Effector CD4-positive, alpha-beta T cell (primary cell): Measurements from ENCODE around the gene ZNF487.
"Not testable (repeated sequence)": the region's sequence is repeated elsewhere in the genome, so short reads cannot be mapped to it uniquely, and the experiment has no call there.

Experiments
- DNase-seq: peaks from one replicate; pipeline ENCODE4 v3.0.0-alpha.2; 2020
- total RNA-seq: gene quantifications from one replicate; lab custom pipeline; 2026; lab: John Stamatoyannopoulos, UW

ZNF487 gene
- 11.8 reads per million, percentile 35 among the genes with 10 or more reads in this experiment for total RNA-seq

GRCh38 chr10:43436291-43437140 is at the start of gene ZNF487:
Gene ZNF487, plus strand, starts transcription at chr10:43437111. Its CDS starts 38,703 bp downstream, at chr10:43475814.
- peak; percentile 83 for DNase-seq

GRCh38 chr10:43387678-43388032 is 49.3 kb upstream of the ZNF487 start:
- DNase-seq, result no peak

- DNase-seq, result no peak
Measured at GRCh38 chr10:43389867-43390266, 47.0 kb upstream of the ZNF487 start.

GRCh38 chr10:43390333-43390732 is 46.6 kb upstream of the ZNF487 start:
- DNase-seq, result no peak

- no peak for DNase-seq
Measured at GRCh38 chr10:43390759-43391158, 46.2 kb upstream of the ZNF487 start.

GRCh38 chr10:43391496-43391895 is 45.4 kb upstream of the ZNF487 start:
- DNase-seq, result no peak

GRCh38 chr10:43392748-43393147 is 44.2 kb upstream of the ZNF487 start:
- no peak for DNase-seq

GRCh38 chr10:43393186-43393585 is 43.7 kb upstream of the ZNF487 start:
- not testable (repeated sequence) for DNase-seq

GRCh38 chr10:43393606-43394360 is 43.1 kb upstream of the ZNF487 start:
- no peak for DNase-seq

GRCh38 chr10:43394868-43395267 is 42.0 kb upstream of the ZNF487 start:
- no peak for DNase-seq

- DNase-seq, result no peak
Measured at GRCh38 chr10:43395571-43396060, 41.3 kb upstream of the ZNF487 start.

- peak; percentile 52 for DNase-seq
Measured at GRCh38 chr10:43396061-43396927, 40.6 kb upstream of the ZNF487 start.

GRCh38 chr10:43396928-43397624 is 39.8 kb upstream of the ZNF487 start:
- peak; percentile 65 for DNase-seq

- no peak for DNase-seq
Measured at GRCh38 chr10:43398939-43399319, 38.0 kb upstream of the ZNF487 start.

GRCh38 chr10:43399320-43400310 is 37.3 kb upstream of the ZNF487 start:
- DNase-seq, result no peak

- no peak for DNase-seq
Measured at GRCh38 chr10:43401627-43402026, 35.3 kb upstream of the ZNF487 start.

- DNase-seq, result no peak
Measured at GRCh38 chr10:43402176-43402575, 34.7 kb upstream of the ZNF487 start.

GRCh38 chr10:43402880-43403452 is 33.9 kb upstream of the ZNF487 start:
- DNase-seq, result no peak

- DNase-seq, result no peak
Measured at GRCh38 chr10:43403911-43404703, 32.8 kb upstream of the ZNF487 start.

GRCh38 chr10:43404704-43405084 is 32.2 kb upstream of the ZNF487 start:
- no peak for DNase-seq
